ENCODE measurements around the gene ERMAP. TPM values are rescaled to one million over a fixed set of nuclear protein-coding genes. Genes with fewer than 3 reads are reported as not detected.

ERMAP gene
- total and polyA plus RNA-seq, 2 donors from 2014 or later = 5.4 to 13.3 TPM

- FAIRE-seq (no peak), DNase-seq (no peak)
- no peaks in the 10 kb centered on the region for H3K27me3 ChIP-seq (ENCODE audit: control insufficient read depth, insufficient read depth, low read length)
- no peak overlapping the region for H3K9ac ChIP-seq (ENCODE audit: low read length in 3 of 3)
- no peak overlapping the region for H3K27ac ChIP-seq (ENCODE audit: low read depth in 2 of 2, low read length in 2 of 2)
- peaks cover 0 to 9% (median 6%) of the 10 kb centered on the region in 3 donors for H3K4me1 ChIP-seq (ENCODE audit: control insufficient read depth in 2 of 3, insufficient read depth in 2 of 3, low read depth in 1 of 3, low read length in 3 of 3)
- intact Hi-C loops (cut with DNase I) = no loop called here
- no peak overlapping the region for H3K4me3 ChIP-seq (ENCODE audit: low read length in 3 of 3)
- no peaks in the 10 kb centered on the region for H3K9me3 ChIP-seq (ENCODE audit: control insufficient read depth in 2 of 3, insufficient read depth in 1 of 3, low read length in 3 of 3)
- TF ChIP-seq CTCF (IDR thresholded peaks at IDR 0.05; ENCODE audit: borderline replicate concordance, extremely low read depth, insufficient read depth) = no peak
- H3K36me3 ChIP-seq (ENCODE audit: control insufficient read depth in 2 of 3, insufficient read depth in 3 of 3, low read length in 3 of 3) = peaks cover 9% of the 10 kb centered on the region in 3 donors
Measured at GRCh38 chr1:42848823-42849537, 32.1 kb downstream of the ERMAP start.

- FAIRE-seq (no peak), DNase-seq (no peak)
- Histone ChIP-seq H3K27ac (ENCODE audit: low read depth in 2 of 2, low read length in 2 of 2) (no peak overlapping the region), H3K4me3 (ENCODE audit: low read length in 3 of 3) (no peak overlapping the region), H3K9me3 (ENCODE audit: control insufficient read depth in 2 of 3, insufficient read depth in 1 of 3, low read length in 3 of 3) (no peaks in the 10 kb centered on the region), H3K4me1 (ENCODE audit: control insufficient read depth in 2 of 3, insufficient read depth in 2 of 3, low read depth in 1 of 3, low read length in 3 of 3) (peaks cover 0 to 9% (median 6%) of the 10 kb centered on the region in 3 donors), H3K36me3 (ENCODE audit: control insufficient read depth in 2 of 3, insufficient read depth in 3 of 3, low read length in 3 of 3) (peaks cover 7 to 9% (median 9%) of the 10 kb centered on the region in 3 donors), H3K9ac (ENCODE audit: low read length in 3 of 3) (no peak overlapping the region), H3K27me3 (ENCODE audit: control insufficient read depth, insufficient read depth, low read length) (no peaks in the 10 kb centered on the region)
- intact Hi-C loops (cut with DNase I) = no loop called here
- TF ChIP-seq CTCF (IDR thresholded peaks at IDR 0.05; ENCODE audit: borderline replicate concordance, extremely low read depth, insufficient read depth) = no peak
Measured at GRCh38 chr1:42849944-42850343, 33.0 kb downstream of the ERMAP start.

- FAIRE-seq = no peak
- peaks cover 0 to 9% (median 6%) of the 10 kb centered on the region in 3 donors for H3K4me1 ChIP-seq (ENCODE audit: control insufficient read depth in 2 of 3, insufficient read depth in 2 of 3, low read depth in 1 of 3, low read length in 3 of 3)
- no peak overlapping the region for H3K27ac ChIP-seq (ENCODE audit: low read depth in 2 of 2, low read length in 2 of 2)
- H3K36me3 ChIP-seq (ENCODE audit: control insufficient read depth in 2 of 3, insufficient read depth in 3 of 3, low read length in 3 of 3) = peaks cover 7 to 9% (median 9%) of the 10 kb centered on the region in 3 donors
- H3K4me3 ChIP-seq (ENCODE audit: low read length in 3 of 3) = no peak overlapping the region
- H3K9me3 ChIP-seq (ENCODE audit: control insufficient read depth in 2 of 3, insufficient read depth in 1 of 3, low read length in 3 of 3) = no peaks in the 10 kb centered on the region
- no peak for DNase-seq
- intact Hi-C loops (cut with DNase I) = no loop called here
- H3K9ac ChIP-seq (ENCODE audit: low read length in 3 of 3) = no peak overlapping the region
- no peaks in the 10 kb centered on the region for H3K27me3 ChIP-seq (ENCODE audit: control insufficient read depth, insufficient read depth, low read length)
- TF ChIP-seq CTCF (IDR thresholded peaks at IDR 0.05; ENCODE audit: borderline replicate concordance, extremely low read depth, insufficient read depth) = no peak
Measured at GRCh38 chr1:42851420-42851819, 34.5 kb downstream of the ERMAP start.
